GM12865 (cell line): ENCODE results near the gene CEP162.
"Not testable (repeated sequence)": the region's sequence is repeated elsewhere in the genome, so short reads cannot be mapped to it uniquely, and the experiment has no call there.

ENCODE experiments used
- DNase-seq: peaks from one replicate; pipeline ENCODE4 v3.0.0; 2010; ENCODE audit warnings: low read depth
- H3K4me3 ChIP-seq: 2 replicates; pipeline ENCODE4 v1.5.1; 2011; ENCODE audit warnings: mild to moderate bottlenecking, low read depth, low read length, control low read depth
- TF ChIP-seq, protein P1 (sequence below): IDR thresholded peaks from 2 replicates; pipeline ENCODE4 v1.5.1; 2011; ENCODE audit warnings: low read length, control low read depth, low read depth, inconsistent platforms; ENCODE audit not compliant: insufficient read depth; ENCODE audit errors: missing control alignments

The CEP162 gene

GRCh38 chr6:84182001-84182400 is 45.4 kb downstream of the CEP162 start:
- no peak for DNase-seq
- H3K4me3 ChIP-seq, result no peak overlapping the region
- TF ChIP-seq, protein P1, sequence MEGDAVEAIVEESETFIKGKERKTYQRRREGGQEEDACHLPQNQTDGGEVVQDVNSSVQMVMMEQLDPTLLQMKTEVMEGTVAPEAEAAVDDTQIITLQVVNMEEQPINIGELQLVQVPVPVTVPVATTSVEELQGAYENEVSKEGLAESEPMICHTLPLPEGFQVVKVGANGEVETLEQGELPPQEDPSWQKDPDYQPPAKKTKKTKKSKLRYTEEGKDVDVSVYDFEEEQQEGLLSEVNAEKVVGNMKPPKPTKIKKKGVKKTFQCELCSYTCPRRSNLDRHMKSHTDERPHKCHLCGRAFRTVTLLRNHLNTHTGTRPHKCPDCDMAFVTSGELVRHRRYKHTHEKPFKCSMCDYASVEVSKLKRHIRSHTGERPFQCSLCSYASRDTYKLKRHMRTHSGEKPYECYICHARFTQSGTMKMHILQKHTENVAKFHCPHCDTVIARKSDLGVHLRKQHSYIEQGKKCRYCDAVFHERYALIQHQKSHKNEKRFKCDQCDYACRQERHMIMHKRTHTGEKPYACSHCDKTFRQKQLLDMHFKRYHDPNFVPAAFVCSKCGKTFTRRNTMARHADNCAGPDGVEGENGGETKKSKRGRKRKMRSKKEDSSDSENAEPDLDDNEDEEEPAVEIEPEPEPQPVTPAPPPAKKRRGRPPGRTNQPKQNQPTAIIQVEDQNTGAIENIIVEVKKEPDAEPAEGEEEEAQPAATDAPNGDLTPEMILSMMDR, result no peak

- DNase-seq, result no peak
- no peak overlapping the region for H3K4me3 ChIP-seq
- TF ChIP-seq, protein P1, result no peak
These were observed 50.2 kb downstream of the CEP162 start for GRCh38 chr6:84177241-84177640.

DNA sequence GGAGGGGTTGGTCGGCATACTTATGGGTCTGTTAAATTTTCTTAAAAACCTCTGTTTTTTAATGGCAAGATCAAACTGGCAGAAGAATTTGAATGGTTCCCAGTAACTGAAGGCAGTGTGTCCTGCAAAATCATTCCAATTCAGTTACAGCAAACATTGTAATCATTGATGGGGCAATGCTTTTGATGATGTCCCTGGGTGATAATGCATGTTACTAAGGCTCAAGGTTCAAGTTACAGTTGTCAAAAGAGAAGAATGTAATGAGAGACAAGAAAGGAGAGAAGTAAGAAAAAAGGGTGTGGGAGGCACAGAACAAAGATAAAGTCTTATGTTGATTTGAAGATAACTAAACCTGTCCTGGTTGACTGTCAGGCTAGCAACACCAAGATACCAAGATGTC is 54.9 kb downstream of the CEP162 start:
- no peak for DNase-seq
- H3K4me3 ChIP-seq, result no peak overlapping the region
- TF ChIP-seq, protein P1, result no peak

- no peak for DNase-seq
- no peak overlapping the region for H3K4me3 ChIP-seq
- TF ChIP-seq, protein P1, result no peak
These were observed 55.4 kb downstream of the CEP162 start for GRCh38 chr6:84172080-84172479.

DNA sequence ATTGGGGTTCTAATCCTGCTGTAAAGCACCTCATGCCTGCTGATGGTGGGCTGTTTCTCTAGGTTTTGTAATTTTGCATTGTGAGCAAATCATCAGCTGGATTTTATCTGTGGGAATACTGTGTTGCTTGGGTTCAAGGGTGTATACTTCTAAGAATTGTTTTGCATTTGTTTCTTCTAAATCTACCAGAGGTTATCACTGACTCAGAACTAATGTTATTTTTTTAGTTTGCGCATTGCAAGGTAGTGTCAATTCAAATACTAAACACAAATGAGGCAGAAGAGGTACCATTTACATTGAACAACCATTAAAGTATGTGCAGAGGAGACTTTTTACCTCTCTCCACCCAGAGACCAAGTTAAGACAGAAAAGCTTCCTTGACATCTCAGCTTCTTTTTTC is 60.0 kb downstream of the CEP162 start:
- DNase-seq, result no peak
- TF ChIP-seq, protein P1, result no peak

DNA sequence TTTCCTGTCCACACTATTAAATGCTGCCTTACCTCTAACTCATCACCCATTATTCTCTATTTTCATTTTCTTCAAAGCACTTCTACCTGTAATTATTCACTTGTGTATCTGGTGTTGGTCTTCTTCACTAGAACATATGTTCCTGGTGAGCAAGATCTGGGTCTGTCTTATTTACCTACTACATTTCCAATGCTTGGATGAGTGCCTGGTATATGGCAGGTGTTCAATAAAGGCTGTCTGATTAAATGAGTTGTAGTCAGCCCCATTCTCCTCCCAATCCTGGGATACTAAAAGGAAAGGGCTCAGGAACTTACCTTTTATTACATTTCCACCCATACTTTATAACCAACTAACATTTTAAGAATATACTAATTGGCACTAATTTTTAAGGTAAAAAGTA is 61.0 kb downstream of the CEP162 start:
- TF ChIP-seq, protein P1, result no peak
- DNase-seq, result no peak
- H3K4me3 ChIP-seq, result no peak overlapping the region

More for the DNA sequence above, 60.0 kb downstream of the CEP162 start:
- H3K4me3 ChIP-seq, result no peak overlapping the region

DNA sequence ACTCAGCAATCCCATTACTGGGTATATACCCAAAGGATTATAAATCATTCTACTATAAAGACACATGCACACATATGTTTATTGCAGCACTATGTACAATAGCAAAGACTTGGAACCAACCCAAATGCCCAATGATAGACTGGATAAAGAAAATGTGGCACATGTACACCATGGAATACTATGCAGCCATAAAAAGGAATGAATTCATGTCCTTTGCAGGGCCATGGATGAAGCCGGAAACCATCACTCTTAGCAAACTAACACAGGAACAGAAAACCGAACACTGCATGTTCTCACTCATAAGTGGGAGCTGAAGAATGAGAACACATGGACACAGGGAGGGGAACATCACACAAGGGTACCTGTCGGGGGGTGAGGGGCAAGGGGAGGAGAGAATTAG is 63.1 kb downstream of the CEP162 start:
- DNase-seq, H3K4me3 ChIP-seq: not testable (repeated sequence)
